Measurements from ENCODE around the gene SRL. TPM values are rescaled to one million over a fixed set of nuclear protein-coding genes. Genes with fewer than 3 reads are reported as not detected.
A peak's percentile ranks its signal among the peaks of the same experiment; 100 is the strongest.
"Not testable (repeated sequence)": the region's sequence is repeated elsewhere in the genome, so short reads cannot be mapped to it uniquely, and the experiment has no call there.

The SRL gene
- total RNA-seq, 2 donors from 2014 or later: 302 to 359 TPM

DNA sequence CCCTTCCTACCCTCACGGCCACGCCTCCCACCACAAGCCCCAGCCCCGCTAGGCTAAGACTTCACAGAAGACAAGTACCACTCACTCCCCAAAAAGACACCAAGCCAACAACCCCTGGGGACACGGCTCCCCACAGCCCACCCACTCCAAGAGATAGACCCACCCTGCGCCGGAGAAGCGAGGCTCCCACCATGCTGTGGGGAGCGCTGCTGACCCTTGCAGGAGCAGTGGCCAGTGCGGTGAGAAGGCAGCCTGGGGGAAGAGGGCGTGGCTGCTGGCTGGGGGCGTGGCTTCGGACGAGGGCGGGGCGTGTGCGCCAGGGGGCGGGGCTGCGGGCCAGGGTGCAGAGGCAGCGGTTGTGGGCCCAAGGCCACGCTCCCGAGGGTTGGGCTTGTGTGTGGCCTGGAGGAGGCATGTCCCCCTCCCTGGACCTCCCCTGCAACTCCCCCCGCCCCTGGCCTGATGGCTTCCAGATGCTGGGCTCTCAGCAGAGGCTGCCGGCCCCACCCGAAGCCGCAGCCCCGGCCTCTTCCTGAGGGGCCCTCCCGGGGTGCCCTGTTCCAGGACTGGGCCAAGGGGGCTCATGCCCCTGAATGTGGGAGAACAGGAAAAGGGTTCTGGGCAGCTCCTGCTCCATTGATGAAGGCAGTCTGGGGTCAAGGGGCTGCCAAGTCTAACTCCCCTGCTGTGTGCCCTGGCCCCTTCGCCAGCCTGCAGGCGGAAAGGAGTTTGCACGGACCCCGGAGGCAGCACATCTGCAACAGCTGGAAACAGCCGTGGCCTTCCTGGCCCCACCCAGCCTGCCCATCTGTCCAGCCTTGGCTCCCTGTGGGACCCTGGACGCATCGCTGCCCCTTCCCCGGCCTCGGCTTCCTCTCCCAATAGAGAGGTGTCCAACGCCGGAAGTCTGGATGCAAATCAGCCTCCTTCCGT lies 21.9 kb upstream of the SRL start:
- DNase-seq (peak; percentile 77), ATAC-seq (peak; percentile 90 to 92)
- intact Hi-C loops (cut with DNase I): loop anchor here in 1 of 2 donors (10.0 kb wide), 2 partner anchors 141 to 279 kb away; no protein-coding TSS in a partner anchor

DNA sequence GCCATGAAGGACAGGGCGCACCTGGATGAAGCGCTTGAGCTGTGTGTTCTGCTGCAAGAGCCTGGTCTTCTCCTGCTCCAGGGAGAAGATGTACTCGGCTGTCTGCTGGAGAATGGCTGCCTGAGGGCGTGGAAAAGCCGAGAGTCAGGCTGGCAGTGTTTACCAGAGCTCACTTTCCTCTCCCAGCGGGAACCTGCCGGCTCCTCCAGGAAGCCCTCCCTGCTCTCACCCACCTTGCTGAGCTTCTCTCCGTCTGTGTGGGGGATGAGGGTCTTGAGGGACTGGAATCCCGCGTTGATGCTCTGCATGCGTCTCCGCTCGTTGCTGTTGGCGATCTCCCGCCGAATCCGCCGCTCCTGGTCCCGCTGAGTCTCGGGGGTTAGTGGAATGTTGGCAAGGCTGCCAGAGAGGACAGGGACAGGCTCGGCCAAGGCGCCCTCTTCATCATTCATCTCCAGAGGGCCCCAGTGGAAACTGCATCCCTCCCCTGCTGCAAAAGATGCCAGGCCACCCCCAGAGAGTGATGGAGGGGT lies 20.5 kb upstream of the SRL start:
- intact Hi-C loops (cut with DNase I): loop anchor here in 1 of 2 donors (10.0 kb wide), 2 partner anchors 142 to 278 kb away; no protein-coding TSS in a partner anchor
- DNase-seq (no peak), ATAC-seq (no peak)

DNA sequence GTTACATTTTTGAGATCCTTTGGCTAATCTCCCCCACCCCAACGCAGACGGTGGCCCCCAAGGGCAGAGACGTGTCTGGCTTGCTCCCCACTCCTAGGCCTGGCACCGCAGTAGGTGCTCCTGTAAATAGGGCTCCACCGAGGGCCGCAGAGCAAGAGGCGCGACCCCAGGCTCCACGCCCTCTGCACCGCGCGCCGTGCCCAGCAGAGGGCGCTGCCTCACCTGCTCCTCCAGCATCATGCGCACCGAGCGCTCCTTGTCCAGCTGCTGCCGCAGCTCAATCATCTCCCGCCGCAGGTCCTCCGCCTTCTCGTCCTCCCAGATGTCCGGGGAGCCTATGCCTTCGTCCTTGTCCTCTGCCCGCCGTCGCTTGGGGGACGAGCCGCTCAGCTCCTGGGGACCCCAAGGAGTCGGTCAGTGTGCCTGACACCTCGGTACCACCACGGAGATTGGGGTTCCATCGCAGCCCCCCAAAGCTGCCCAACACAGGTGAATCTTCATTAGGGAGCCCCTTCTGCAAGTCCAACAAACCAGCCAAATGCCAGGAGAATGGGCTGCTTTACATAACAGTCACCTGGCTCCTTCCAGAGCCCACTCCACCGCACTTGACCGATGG lies 19.8 kb upstream of the SRL start:
- intact Hi-C loops (cut with DNase I): loop anchor here in 1 of 2 donors (10.0 kb wide), 2 partner anchors 143 to 277 kb away; no protein-coding TSS in a partner anchor
- DNase-seq (no peak), ATAC-seq (no peak)

DNA sequence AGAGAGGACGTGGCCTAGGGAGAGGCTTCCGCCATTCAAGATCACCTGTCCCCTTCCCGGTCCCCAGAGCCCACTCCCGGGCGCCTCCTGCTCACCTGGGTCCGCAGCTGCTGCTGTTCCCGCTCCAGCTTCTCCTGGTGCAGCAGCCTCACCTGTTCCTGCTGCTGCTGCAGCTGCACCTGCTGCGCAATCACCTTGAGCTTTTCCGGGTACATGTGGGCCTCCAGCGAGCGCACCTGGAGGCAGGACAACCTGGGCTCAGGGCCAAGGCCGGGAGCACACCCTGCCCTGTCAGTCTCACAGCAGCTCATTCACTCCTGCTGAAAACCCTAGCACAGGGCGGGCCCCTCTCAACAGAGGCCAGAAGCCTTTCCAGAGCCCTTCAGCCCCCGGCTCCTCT lies 18.5 kb upstream of the SRL start:
- no peak for DNase-seq
- intact Hi-C loops (cut with DNase I): loop anchor here in 1 of 2 donors (10.0 kb wide), 2 partner anchors 144 to 276 kb away; no protein-coding TSS in a partner anchor

DNA sequence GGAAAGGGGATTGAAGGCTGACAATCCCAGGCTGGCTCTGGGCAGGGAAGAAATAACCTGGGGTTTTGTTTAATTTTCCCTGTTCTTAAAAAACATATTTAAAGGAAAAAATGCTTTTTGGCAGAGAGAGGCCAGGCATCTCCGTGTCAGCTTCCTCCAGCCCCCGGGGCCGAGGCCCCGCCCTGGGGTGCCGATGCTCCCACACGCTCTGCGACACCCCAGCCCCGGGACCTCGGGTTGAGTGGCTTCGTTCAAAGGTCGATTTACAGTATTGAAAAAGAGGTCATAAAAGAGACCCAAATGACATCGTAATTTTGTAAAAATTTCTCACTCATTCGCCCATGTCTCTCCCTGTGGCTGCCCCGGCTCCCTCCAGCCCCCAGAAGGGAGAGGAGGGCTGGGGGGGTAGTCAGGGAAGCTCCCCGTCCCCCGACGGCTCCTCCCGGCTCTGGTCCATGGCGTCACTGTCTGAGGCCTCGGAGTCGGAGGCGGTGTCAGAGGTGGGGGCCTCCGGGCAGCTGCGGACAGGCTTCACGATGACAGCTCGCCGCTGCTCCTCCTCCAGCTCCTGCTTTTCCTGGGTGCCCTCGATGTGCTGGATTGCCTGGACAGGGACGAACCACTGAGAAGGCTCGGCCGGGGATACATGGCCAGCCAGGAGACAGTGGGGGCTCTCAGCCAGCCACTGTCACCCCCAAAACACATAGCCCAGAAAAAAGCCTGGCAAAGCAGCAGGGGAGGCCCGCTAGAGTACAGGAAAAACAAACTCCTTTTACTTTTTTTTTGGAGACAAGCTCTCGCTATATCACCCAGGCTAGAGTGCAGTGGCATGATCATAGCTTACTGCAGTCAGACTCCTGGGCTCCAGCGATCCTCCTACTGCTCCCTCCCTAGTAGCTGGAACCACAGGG lies 16.0 kb upstream of the SRL start:
- peak; percentile 71 for DNase-seq
- peak in 1 of 2 donors; percentile 14 for ATAC-seq
- intact Hi-C loops (cut with DNase I): loop anchor here in 1 of 2 donors (10.0 kb wide), 1 partner anchor 143 kb away; the partner anchor contains the start of gene ADCY9

More for the DNA sequence above, 18.5 kb upstream of the SRL start:
- ATAC-seq: no peak

DNA sequence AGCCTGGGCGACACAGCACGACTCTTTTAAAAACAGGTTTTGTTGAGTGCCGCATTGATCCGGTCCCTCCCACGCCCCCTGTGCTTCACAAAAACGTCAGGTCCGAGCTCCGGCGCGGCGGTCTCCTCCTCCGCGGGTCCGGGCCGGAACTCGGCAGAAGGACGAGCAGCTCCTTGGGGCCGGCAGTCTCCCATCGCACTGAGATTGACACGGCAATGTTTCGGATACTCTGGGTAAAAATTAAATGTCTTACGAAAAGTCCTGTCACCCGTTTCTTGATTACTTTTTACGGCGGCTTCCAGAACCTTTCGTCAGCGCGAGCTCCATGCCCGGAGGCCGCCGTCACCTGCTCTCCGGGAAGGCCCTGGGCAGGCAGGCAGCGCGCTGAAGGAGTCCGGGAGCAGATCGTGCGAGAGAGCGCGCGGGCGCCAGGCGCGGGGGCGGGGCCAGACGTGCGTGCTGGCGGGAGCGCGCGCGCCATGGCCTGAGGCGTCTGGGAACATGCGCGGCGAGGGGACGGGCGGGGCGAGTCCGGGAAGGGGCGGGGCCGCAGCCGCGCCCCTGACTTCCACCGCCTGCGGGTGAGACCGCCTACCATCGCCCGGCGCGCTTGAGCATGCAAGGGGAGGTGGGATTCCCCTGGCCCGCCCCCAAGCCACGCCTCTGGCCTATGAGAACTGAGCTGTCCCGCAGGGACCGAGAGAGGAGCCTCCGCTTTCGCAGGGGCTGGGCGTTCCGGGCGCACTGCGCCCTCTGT lies 11.7 kb upstream of the SRL start:
- peak; percentile 98 for ATAC-seq
- intact Hi-C loops (cut with DNase I): loop anchor here (5.0 to 10.0 kb wide), 2 partner anchors 139 to 271 kb away; partner anchors contain the start of gene ADCY9 (in 1 of the 2)
- DNase-seq: peak; percentile 100

DNA sequence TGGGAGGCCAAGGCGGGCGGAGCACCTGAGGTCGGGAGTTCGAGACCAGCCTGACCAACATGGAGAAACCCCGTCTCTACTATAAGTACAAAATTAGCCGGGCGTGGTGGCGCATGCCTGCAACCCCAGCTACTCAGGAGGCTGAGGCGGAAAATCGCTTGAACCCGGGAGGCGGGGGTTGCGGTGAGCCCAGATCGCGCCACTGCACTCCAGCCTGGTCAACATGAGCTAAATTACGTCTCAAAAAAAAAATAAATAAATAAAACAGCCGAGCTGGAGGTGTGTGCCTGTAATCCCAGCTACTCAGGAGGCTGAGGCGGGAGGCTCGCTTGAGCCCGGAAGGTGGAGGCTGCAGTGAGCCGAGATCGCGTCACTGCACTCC lies 11.1 kb upstream of the SRL start:
- DNase-seq, ATAC-seq: not testable (repeated sequence)
- intact Hi-C loops (cut with DNase I): loop anchor here (5.0 to 10.0 kb wide), 2 partner anchors 138 to 271 kb away; partner anchors contain the start of gene ADCY9 (in 1 of the 2)

DNA sequence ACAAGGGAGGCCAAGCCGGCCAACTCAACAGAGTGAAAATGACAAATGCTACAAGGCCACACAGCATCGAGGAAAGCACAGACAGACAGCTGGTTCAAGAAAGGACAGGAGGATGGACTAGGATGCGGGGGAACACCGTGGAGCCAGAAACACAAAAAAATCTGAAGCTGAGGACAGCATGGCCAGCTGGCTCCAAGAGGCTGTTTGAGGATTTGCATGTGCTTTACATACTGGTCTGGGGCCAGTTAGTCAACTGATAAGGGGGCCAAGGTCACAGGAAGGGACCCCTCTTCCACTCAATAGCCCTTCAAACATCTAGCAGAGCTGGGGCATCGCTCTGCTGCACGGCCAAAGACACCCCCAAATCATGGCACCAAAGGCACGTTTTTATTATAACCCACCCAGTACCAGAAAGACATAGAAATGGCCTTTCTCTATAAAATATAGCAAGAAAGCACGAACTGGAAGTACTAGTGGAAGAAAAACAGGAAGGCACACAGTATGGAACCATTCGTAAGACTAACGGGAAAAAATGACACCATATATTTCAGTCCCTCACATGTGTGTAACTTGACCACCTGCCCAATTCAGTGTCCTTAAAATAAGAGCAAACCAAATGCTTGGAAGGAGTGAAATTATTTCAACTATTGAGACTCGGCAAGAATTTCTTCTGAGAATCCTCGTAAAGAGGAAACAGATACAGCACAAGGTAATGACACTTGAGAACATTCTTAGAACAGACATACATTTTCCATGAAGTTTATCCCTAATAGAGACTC lies 7.8 kb upstream of the SRL start:
- no peak for DNase-seq
- intact Hi-C loops (cut with DNase I): loop anchor here (5.0 to 10.0 kb wide), 2 partner anchors 135 to 267 kb away; partner anchors contain the start of gene ADCY9 (in 1 of the 2)
- ATAC-seq: no peak

DNA sequence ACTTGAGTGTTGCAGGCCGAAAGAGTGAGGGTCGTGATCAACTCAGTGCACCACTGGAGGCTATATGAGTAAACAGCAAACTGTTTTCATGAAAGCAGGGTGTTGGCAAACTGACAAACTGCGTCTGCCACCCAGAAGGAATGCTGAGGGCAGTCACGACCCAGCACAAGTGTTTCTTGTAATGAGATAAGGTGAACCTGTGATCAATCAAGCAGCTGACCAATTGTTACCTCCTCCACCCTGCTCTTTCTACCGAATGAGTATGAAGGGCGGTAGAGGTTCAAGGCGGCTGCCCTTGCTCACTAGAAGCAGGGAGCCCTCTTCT lies 5.5 kb upstream of the SRL start:
- no peak for DNase-seq
- intact Hi-C loops (cut with DNase I): no loop called here
- ATAC-seq: no peak

DNA sequence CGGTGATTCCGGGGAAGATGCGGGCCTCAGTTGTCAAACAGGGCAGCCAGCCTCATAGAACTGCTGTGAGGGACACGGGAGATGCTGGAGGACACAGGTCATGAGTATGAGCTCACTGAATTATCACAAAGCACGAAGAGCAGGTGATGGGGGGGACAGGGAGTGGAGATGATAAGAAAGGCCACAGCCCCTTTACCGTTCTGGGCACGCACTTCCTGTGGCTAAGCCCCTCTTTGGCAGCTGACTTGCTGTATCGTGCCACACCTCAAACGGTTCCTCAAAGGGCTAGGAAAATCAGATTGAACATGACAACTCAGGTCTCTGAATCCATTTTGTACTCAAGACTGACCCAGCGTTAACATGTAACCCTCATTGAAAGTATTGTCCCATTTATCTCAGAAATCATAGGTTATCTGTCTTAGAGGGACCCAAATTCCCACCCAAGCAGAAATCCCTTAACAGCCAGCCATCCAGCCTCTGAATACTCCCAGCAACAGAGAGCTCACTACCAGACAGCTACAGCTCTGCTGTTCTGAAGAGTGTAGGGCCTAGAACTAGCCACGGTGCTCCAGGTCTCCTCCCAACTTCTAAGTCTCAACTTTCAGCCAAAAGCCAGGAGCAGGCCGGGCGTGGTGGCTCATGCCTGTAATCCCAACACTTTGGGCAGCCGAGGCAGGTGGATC lies 5.0 kb upstream of the SRL start:
- no peak for DNase-seq
- no peak for ATAC-seq
- intact Hi-C loops (cut with DNase I): no loop called here

DNA sequence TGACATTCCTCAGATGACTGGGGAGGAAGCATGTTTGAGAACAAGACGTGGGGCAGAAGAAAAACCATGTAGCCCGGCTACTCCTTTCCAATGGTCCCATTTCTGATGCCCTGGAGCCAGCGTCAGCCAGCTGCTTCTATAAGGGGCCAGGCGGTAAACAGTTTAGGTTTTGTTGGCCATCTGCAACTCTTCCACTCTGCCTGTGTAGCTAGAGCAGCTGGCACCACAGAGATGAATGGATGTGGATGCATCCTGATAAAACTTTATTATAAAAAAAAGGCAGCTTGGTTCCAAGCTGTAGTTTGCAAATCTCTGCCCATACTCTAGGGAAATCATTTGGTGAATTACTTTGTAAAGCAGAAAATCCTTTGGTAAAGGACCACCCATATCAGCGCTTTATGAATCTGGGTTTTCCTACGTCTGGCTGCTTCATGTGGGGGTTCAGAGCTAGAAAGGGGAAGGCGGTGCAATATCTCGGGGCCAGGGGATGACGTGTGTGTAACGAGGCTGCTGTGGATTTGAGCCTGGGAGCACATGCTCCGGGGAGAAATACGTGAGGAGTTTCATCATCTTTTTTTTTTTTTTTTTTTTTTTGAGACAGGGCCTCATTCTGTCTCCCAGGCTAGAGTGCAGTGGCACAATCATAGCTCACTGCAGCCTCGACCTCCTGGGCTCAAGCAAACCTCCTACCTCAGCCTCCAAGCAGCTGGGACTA lies 3.4 kb upstream of the SRL start:
- DNase-seq (no peak), ATAC-seq (no peak)
- intact Hi-C loops (cut with DNase I): no loop called here

DNA sequence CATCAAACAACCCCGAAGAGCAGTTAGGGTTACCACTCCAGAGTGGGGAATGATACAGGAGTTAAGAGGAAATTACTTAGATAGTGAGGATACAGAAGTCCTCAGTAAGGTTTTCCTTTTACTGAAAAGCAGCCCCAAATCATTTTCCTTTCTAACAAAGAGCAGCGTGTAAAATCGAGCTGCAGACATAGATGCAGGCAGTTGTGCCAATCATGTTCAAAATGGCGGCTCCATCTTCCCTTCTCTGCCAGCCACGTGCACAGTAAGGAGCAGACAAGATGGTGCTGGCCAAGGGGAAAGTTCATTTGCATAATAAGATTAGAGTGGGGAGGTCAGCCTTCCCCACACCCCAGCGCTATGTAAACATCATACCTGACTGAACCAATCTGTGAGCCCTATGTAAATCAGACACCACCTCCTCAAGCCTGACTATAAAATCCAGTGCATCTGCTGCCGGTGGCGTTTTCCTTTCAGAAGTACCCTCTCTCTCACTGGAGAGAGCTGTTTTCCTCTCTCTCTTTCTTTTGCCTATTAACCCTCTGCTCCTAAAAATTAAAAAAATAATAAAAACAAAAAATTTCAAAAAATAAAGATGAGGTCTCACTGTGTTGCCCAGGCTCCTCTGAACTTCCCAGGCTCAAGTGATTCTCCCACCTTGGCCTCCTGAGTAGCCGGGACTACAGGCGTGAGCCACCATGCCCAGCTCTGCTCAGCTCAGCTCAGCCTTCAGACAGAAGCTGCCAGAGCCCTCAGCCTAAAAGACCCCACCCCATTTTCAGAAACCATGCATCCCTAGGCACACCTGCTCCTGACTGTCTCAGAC lies 2.6 kb upstream of the SRL start:
- intact Hi-C loops (cut with DNase I): no loop called here
- no peak for DNase-seq
- peak in 1 of 2 donors; percentile 48 for ATAC-seq

DNA sequence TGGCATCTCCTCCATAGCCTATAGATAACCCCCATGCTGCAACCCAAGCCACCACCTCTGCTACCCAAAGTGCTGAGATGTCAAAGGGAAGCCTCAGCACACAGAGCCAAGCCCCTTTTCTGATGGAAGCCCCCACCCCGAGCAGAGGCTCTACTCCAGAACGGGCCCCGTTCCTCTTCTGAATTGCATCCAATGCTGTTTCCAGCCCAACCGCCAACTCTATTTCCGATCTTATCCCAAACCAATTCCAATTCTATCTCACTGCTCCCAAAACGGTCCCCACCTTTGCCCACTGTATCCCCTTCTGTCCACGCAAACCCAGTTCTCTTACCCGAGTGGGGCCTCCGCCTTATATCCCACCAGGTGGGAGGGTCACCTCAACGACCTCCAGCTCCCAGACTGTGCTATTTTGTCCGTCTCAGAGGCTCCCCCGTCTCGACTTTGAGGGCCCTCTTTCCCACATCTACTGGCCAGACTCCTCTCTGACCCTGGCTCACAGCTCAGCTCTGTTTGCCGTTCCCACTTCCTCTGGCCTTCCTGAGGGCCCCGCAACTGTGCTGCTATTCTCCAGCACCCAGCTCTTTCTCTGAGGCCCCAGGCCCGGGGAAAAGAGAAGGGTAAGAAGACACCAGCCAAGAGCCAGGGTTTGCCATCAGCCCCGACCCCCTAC lies 487 bp downstream of the SRL start:
- intact Hi-C loops (cut with DNase I): no loop called here
- DNase-seq (no peak), ATAC-seq (no peak)

DNA sequence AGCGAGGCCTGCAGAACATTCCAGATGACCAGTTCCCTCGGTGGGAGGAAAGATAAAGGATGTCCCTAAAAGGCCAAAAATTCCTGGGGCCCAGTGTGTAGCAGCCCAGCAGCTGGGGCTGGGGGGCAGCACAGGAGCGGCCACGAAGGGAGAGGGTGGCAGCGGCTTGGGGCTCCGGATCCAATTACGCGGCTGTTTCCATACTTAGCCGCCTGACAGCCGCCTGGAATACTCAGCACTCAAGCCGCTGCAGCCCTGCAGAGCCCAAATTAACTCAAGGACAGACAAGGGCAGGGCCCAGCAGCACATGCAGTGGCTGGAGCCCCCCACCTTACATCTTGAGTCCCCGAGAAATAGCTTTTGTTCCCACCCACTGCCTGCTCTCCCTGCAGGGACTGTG lies 1.3 kb downstream of the SRL start:
- ATAC-seq (peak; percentile 57 to 75), DNase-seq (no peak)
- intact Hi-C loops (cut with DNase I): no loop called here

Data from left cardiac atrium (tissue), 4 donors.